Stomach (tissue), 9 donors: ENCODE results near the gene NPHP4. TPM values are rescaled to one million over a fixed set of nuclear protein-coding genes. Genes with fewer than 3 reads are reported as not detected.

Experiments used
- DNase-seq, 2 donors: peaks; one replicate each; pipeline versions ENCODE4 v3.0.0 to v3.0.0-alpha.2; 2013 to 2019
- H3K27ac ChIP-seq, 5 donors: fragments of 200-600 bp in 4 of 5; sonication (generic) in 4 of 5; one replicate each; pipeline ENCODE4 v1.5.1; 2013 to 2019; ENCODE audit warnings: mild to moderate bottlenecking in 1 of 5, moderate library complexity in 1 of 5
- H3K27me3 ChIP-seq, 3 donors: fragments of 200-600 bp; sonication (generic); one replicate each; pipeline ENCODE4 v1.5.1; 2017 to 2019; ENCODE audit warnings: mixed run types in 1 of 3
- H3K36me3 ChIP-seq, 4 donors: fragments of 200-600 bp; sonication (generic); 1 replicate in 3 of 4; 2 replicates in 1 of 4; pipeline ENCODE4 v1.5.1; 2016 to 2019
- H3K4me1 ChIP-seq, 4 donors: fragments of 200-600 bp; sonication (generic); one replicate each; pipeline ENCODE4 v1.5.1; 2016 to 2019
- H3K4me3 ChIP-seq, 4 donors: fragments of 200-600 bp; sonication (generic) in 3 of 4; one replicate each; pipeline ENCODE4 v1.5.1; 2016 to 2019; ENCODE audit warnings: mild to moderate bottlenecking in 1 of 4
- H3K9me3 ChIP-seq, 4 donors: fragments of 200-600 bp; sonication (generic); one replicate each; pipeline ENCODE4 v1.5.1; 2016 to 2019
- CTCF ChIP-seq, 7 experiments: fragments of 450-650 bp in 4 of 7; fragments of 200-600 bp in 3 of 7; sonication (generic) in 3 of 7; IDR thresholded peaks; one replicate each; pipeline ENCODE4 v1.5.1; 2016 to 2019; ENCODE audit warnings: antibody characterized with exemption in 7 of 7, control low read depth in 2 of 7, mild to moderate bottlenecking in 1 of 7
- EP300 ChIP-seq: sonication (generic); formaldehyde crosslinking; IDR thresholded peaks from one replicate; pipeline ENCODE4 v1.6.1; 2017; ENCODE audit warnings: antibody characterized with exemption
- POLR2A ChIP-seq, 4 donors: fragments of 450-650 bp; IDR thresholded peaks; one replicate each; pipeline ENCODE4 v1.6.1; 2016; ENCODE audit warnings: antibody characterized with exemption in 4 of 4, control low read depth in 2 of 4, mild to moderate bottlenecking in 1 of 4, moderate library complexity in 1 of 4
- POLR2AphosphoS5 ChIP-seq, 3 donors: sonication (generic); formaldehyde crosslinking; IDR thresholded peaks; one replicate each; pipeline ENCODE4 v1.6.1; 2016; ENCODE audit warnings: antibody characterized with exemption in 3 of 3
- WGBS, 5 donors: extraction: QIAGEN DNeasy Blood & Tissue Kit in 3 of 5; methylation state at CpG; one replicate each; pipeline versions ENCODE4 v1.1.5 to v1.1.7; 2013 to 2018; 5-methylcytosine and 5-hydroxymethylcytosine counted together
- intact Hi-C: fragments of 100-400 bp; cut with DNase I; formaldehyde crosslinking; loops from one replicate; pipeline ENCODE4 v1.15.1; 2023; ENCODE audit warnings: low total_unique reads
- polyA plus RNA-seq, 3 donors: library from polyadenylated mRNA; stranded (reverse); fragments of 200-250 nt; gene quantifications; one replicate each; pipeline ENCODE4 v1.2.3, GENCODE V29; 2013
- total RNA-seq, 5 donors: library from RNA; depleted of rRNA; stranded (reverse); fragments of >200 nt; gene quantifications; one replicate each; pipeline versions ENCODE4 v1.1.0 to v1.2.3, GENCODE V29; 2014 to 2016
- donor health status: healthy with polysubstance abuse.
- donor health status: Bipolar disorder and iron deficiency.
- donor health status: healthy.

Gene NPHP4
- total and polyA plus RNA-seq, 8 donors, result 1.9 to 29.7 (median 7.3) TPM

GRCh38 chr1:5933676-5934057 lies 58.6 kb downstream of the NPHP4 start:
- Histone ChIP-seq H3K4me1 (no peaks in the 10 kb centered on the region), H3K27ac (no peak overlapping the region), H3K36me3 (peaks cover 0 to 52% (median 38%) of the 10 kb centered on the region in 4 donors), H3K4me3 (no peak overlapping the region), H3K9me3 (no peaks in the 10 kb centered on the region), H3K27me3 (no peaks in the 10 kb centered on the region)
- TF ChIP-seq EP300, result no peak
- no peak for TF ChIP-seq POLR2A (IDR thresholded peaks at IDR 0.05)
- TF ChIP-seq CTCF (IDR thresholded peaks at IDR 0.05), result no peak
- no peak for TF ChIP-seq POLR2AphosphoS5 (IDR thresholded peaks at IDR 0.05)
- no peak for DNase-seq
- WGBS, 5 donors, result 80 to 90% (median 89%) methylated on average over 7 of the region's 7 CpGs
- intact Hi-C loops, result no loop called here

GRCh38 chr1:5933050-5933449 lies 59.2 kb downstream of the NPHP4 start:
- Histone ChIP-seq H3K27ac (no peak overlapping the region), H3K9me3 (no peaks in the 10 kb centered on the region), H3K27me3 (no peaks in the 10 kb centered on the region), H3K4me3 (no peak overlapping the region), H3K4me1 (no peaks in the 10 kb centered on the region), H3K36me3 (peaks cover 0 to 49% (median 35%) of the 10 kb centered on the region in 4 donors)
- intact Hi-C loops, result no loop called here
- no peak for DNase-seq
- 94 to 100% (median 95%) methylated on average over 6 of the region's 6 CpGs for WGBS, 5 donors
- TF ChIP-seq EP300 (no peak), POLR2A (IDR thresholded peaks at IDR 0.05) (no peak)

- H3K9me3 ChIP-seq, result no peaks in the 10 kb centered on the region
- DNase-seq, result no peak
- H3K27ac ChIP-seq, result no peak overlapping the region
- 81 to 87% (median 84%) methylated on average over 4 of the region's 4 CpGs for WGBS, 5 donors
- no peaks in the 10 kb centered on the region for H3K4me1 ChIP-seq
- H3K27me3 ChIP-seq, result no peaks in the 10 kb centered on the region
- TF ChIP-seq POLR2AphosphoS5 (IDR thresholded peaks at IDR 0.05), result no peak
- no peak for TF ChIP-seq CTCF (IDR thresholded peaks at IDR 0.05)
- no peak for TF ChIP-seq EP300
- TF ChIP-seq POLR2A (IDR thresholded peaks at IDR 0.05), result no peak
- intact Hi-C loops, result no loop called here
- H3K36me3 ChIP-seq, result peaks cover 0 to 58% (median 30%) of the 10 kb centered on the region in 4 donors
- no peak overlapping the region for H3K4me3 ChIP-seq
These were observed 63.4 kb downstream of the NPHP4 start for GRCh38 chr1:5928714-5929400.

GRCh38 chr1:5927506-5928370 lies 64.5 kb downstream of the NPHP4 start:
- Histone ChIP-seq H3K36me3 (peaks cover 0 to 52% (median 25%) of the 10 kb centered on the region in 4 donors), H3K4me3 (no peak overlapping the region), H3K4me1 (no peaks in the 10 kb centered on the region), H3K27me3 (no peaks in the 10 kb centered on the region), H3K9me3 (no peaks in the 10 kb centered on the region), H3K27ac (no peak overlapping the region)
- intact Hi-C loops, result no loop called here
- TF ChIP-seq POLR2AphosphoS5 (IDR thresholded peaks at IDR 0.05) (no peak), CTCF (IDR thresholded peaks at IDR 0.05) (no peak)
- WGBS, 5 donors, result 92 to 94% (median 92%) methylated on average over 18 to 19 of the region's 19 CpGs
- DNase-seq, result no peak
